B cell (primary cell): ENCODE results near the gene NAGLU. TPM values are rescaled to one million over a fixed set of nuclear protein-coding genes. Genes with fewer than 3 reads are reported as not detected.

Experiments used
- ATAC-seq: fragments of 200-7000 bp; cut with Tn5 transposase; one replicate; pipeline ENCODE4 v1.10.0; 2021; ENCODE audit warnings: low read depth, mild to moderate bottlenecking, moderate number of reproducible peaks, moderate library complexity
- CTCF ChIA-PET: fragments of 350-600 bp; sonication (Branson Sonifier 250); formaldehyde crosslinking; loops from one replicate; lab custom pipeline; 2021; ENCODE audit warnings: antibody characterized with exemption, inconsistent platforms; lab: Charles Lee
- POLR2A ChIA-PET: fragments of 350-600 bp; sonication (Branson Sonifier 250); formaldehyde crosslinking; loops from one replicate; lab custom pipeline; 2021; ENCODE audit warnings: antibody characterized with exemption; lab: Charles Lee
- DNase-seq: peaks from one replicate; pipeline ENCODE4 v3.0.0; 2013
- H2AFZ ChIP-seq: 2 replicates; pipeline ENCODE4 v1.6.1; 2012; ENCODE audit warnings: mild to moderate bottlenecking, low read depth, low read length; ENCODE audit not compliant: insufficient read depth, poor library complexity, severe bottlenecking
- H3K27ac ChIP-seq, 2 donors: 1 replicate in 1 of 2; 2 replicates in 1 of 2; pipeline ENCODE4 v1.5.1; 2012 to 2013; ENCODE audit warnings: low read length in 2 of 2, mild to moderate bottlenecking in 2 of 2, moderate library complexity in 1 of 2
- H3K27me3 ChIP-seq, 4 experiments: fragments of 200-600 bp in 1 of 4; sonication (generic) in 1 of 4; replicated peaks in 1 of 4; 1 replicate in 2 of 4; 2 replicates in 2 of 4; pipeline versions ENCODE4 v1.6.1 to v1.7.0; 2013 to 2016; ENCODE audit warnings: low read length in 3 of 4, mild to moderate bottlenecking in 2 of 4, mixed read lengths in 1 of 4, moderate library complexity in 1 of 4; ENCODE audit not compliant: insufficient read depth in 4 of 4, control insufficient read depth in 3 of 4; ENCODE audit errors: control extremely low read depth in 1 of 4
- H3K36me3 ChIP-seq, 2 experiments: replicated peaks in 1 of 2; 1 replicate in 1 of 2; 2 replicates in 1 of 2; pipeline versions ENCODE4 v1.6.1 to v1.7.1; 2013; ENCODE audit warnings: low read length in 1 of 2; ENCODE audit not compliant: insufficient read depth in 2 of 2, control insufficient read depth in 1 of 2; ENCODE audit errors: control extremely low read depth in 1 of 2, extremely low read depth in 1 of 2
- H3K4me1 ChIP-seq, 2 donors: fragments of 200-600 bp in 1 of 2; sonication (generic) in 1 of 2; 1 replicate in 1 of 2; 2 replicates in 1 of 2; pipeline versions ENCODE4 v1.5.1 to v1.6.1; 2013 to 2017; ENCODE audit warnings: low read length in 2 of 2; ENCODE audit not compliant: control insufficient read depth in 2 of 2, insufficient read depth in 2 of 2
- H3K4me2 ChIP-seq: replicated peaks from 2 replicates; pipeline ENCODE3; 2012; ENCODE audit warnings: mild to moderate bottlenecking, low read depth, low read length; ENCODE audit not compliant: poor library complexity, severe bottlenecking
- H3K4me3 ChIP-seq, 5 experiments: fragments of 200-600 bp in 1 of 5; sonication (generic) in 1 of 5; 1 replicate in 3 of 5; 2 replicates in 2 of 5; pipeline versions ENCODE4 v1.5.1 to v1.7.0; 2011 to 2016; ENCODE audit warnings: low read length in 4 of 5, mild to moderate bottlenecking in 4 of 5, low read depth in 2 of 5, control low read depth in 1 of 5, moderate library complexity in 1 of 5; ENCODE audit not compliant: insufficient read depth in 1 of 5; ENCODE audit errors: control extremely low read depth in 1 of 5, extremely low read depth in 1 of 5
- H3K79me2 ChIP-seq: fragments of 200-600 bp; sonication (generic); one replicate; pipeline ENCODE4 v1.6.0; 2016; ENCODE audit warnings: low read length; ENCODE audit not compliant: control insufficient read depth, insufficient read depth
- H3K9ac ChIP-seq: fragments of 200-600 bp; sonication (generic); 2 replicates; pipeline ENCODE4 v1.6.1; 2017; ENCODE audit warnings: mild to moderate bottlenecking, low read length, moderate library complexity
- H3K9me3 ChIP-seq, 3 donors: one replicate each; pipeline versions ENCODE4 v1.6.1 to v1.7.1; 2013; ENCODE audit warnings: low read length in 2 of 3; ENCODE audit not compliant: control insufficient read depth in 2 of 3, insufficient read depth in 1 of 3; ENCODE audit errors: control extremely low read depth in 1 of 3
- H4K20me1 ChIP-seq: 2 replicates; pipeline ENCODE4 v1.6.0; 2012; ENCODE audit warnings: mild to moderate bottlenecking, low read length; ENCODE audit not compliant: insufficient read depth, control insufficient read depth, poor library complexity, severe bottlenecking
- H3K27ac Mint-ChIP-seq: one replicate; pipeline ENCODE4 v1.8.0; 2021; ENCODE audit warnings: mixed read lengths
- H3K27me3 Mint-ChIP-seq: one replicate; pipeline ENCODE4 v1.8.0; 2021; ENCODE audit warnings: mixed read lengths
- H3K4me1 Mint-ChIP-seq: one replicate; pipeline ENCODE4 v1.8.0; 2021; ENCODE audit warnings: mixed read lengths
- H3K4me3 Mint-ChIP-seq: one replicate; pipeline ENCODE4 v1.8.0; 2021; ENCODE audit warnings: mixed read lengths
- H3K9me3 Mint-ChIP-seq: one replicate; pipeline ENCODE4 v1.8.0; 2022; ENCODE audit warnings: mixed read lengths; ENCODE audit not compliant: insufficient read depth
- CTCF ChIP-seq: fragments of 200-600 bp; IDR thresholded peaks from one replicate; pipeline ENCODE4 v1.8.0; 2022; ENCODE audit warnings: antibody characterized with exemption, mild to moderate bottlenecking
- EZH2 ChIP-seq: IDR thresholded peaks from 2 replicates; pipeline ENCODE4 v1.6.1; 2012; ENCODE audit warnings: borderline replicate concordance, low read depth, mild to moderate bottlenecking, moderate library complexity, low read length; ENCODE audit not compliant: insufficient read depth, poor library complexity, severe bottlenecking
- WGBS: methylation state at CpG from one replicate; pipeline ENCODE4 v1.1.5; 2013; ENCODE audit warnings: missing lambda C conversion rate; ENCODE audit not compliant: insufficient coverage; 5-methylcytosine and 5-hydroxymethylcytosine counted together
- intact Hi-C: fragments of 100-400 bp; cut with micrococcal nuclease; formaldehyde crosslinking; loops from one replicate; pipeline ENCODE4 v1.10.0; 2022
- polyA plus RNA-seq: library from polyadenylated mRNA; depleted of rRNA; stranded (reverse); fragments of >200 nt; gene quantifications from 2 replicates; pipeline ENCODE4 v1.2.3, GENCODE V29; 2012
- total RNA-seq, 2 donors: library from RNA; stranded (reverse); fragments of 120-200 nt in 1 of 2; gene quantifications; 1 replicate in 1 of 2; 2 replicates in 1 of 2; pipeline versions ENCODE4 v1.2.3 to v1.2.4, GENCODE V29; 2013 to 2022

Gene NAGLU
- total and polyA plus RNA-seq, 2 donors (not counting 1 experiment from before 2014, with no cell fraction given) = 44.8 to 52.4 TPM

- intact Hi-C loops = no loop called here
- Histone ChIP-seq H3K9ac (no peak overlapping the region), H3K27ac (no peak overlapping the region), H4K20me1 (peaks cover 15% of the 10 kb centered on the region), H3K9me3 (no peaks in the 10 kb centered on the region), H3K36me3 (peaks cover 0 to 26% of the 10 kb centered on the region in 2 experiments), H3K79me2 (peaks cover 64% of the 10 kb centered on the region), H3K4me2 (peak overlapping the region; percentile 80), H3K4me3 (peak overlapping the region in 2 of 5 experiments; percentile 12 to 95), H2AFZ (no peak overlapping the region), H3K27me3 (no peaks in the 10 kb centered on the region), H3K4me1 (peaks cover 31 to 47% of the 10 kb centered on the region in 2 donors)
- Mint-ChIP-seq H3K4me1 (peaks cover 43% of the 10 kb centered on the region), H3K4me3 (peak overlapping the region; percentile 97), H3K27ac (peak overlapping the region; percentile 79), H3K9me3 (no peaks in the 10 kb centered on the region), H3K27me3 (no peaks in the 10 kb centered on the region)
- no peak for TF ChIP-seq CTCF
- no peak for TF ChIP-seq EZH2
- POLR2A ChIA-PET = interaction anchor here (0.8 to 2.1 kb wide), 2 partner anchors 9 to 14 kb away, joined by 3 to 6 read pairs; partner anchors contain the start of gene PSMC3IP
- ATAC-seq (no peak), DNase-seq (no peak)
- WGBS = 100% methylated on average over 1 of the region's 1 CpG
- CTCF ChIA-PET = interaction anchor here (0.6 to 6.4 kb wide), 3 partner anchors 14 to 31 kb away, joined by 3 to 51 read pairs (median 3); partner anchors contain the start of gene PSMC3IP
These were observed 27.5 kb downstream of the NAGLU start for GRCh38 chr17:42563543-42563942.

- WGBS = 96% methylated on average over 7 of the region's 9 CpGs
- H3K9ac ChIP-seq = no peak overlapping the region
- H3K4me1 Mint-ChIP-seq = peaks cover 45% of the 10 kb centered on the region
- POLR2A ChIA-PET = interaction anchor here (0.7 to 2.1 kb wide), 2 partner anchors 9 kb away, joined by 5 to 6 read pairs; no protein-coding TSS in a partner anchor
- H3K27me3 ChIP-seq = no peaks in the 10 kb centered on the region
- peaks cover 19% of the 10 kb centered on the region for H4K20me1 ChIP-seq
- H3K27ac Mint-ChIP-seq = peak overlapping the region; percentile 79
- DNase-seq (no peak), ATAC-seq (no peak)
- peaks cover 0 to 28% of the 10 kb centered on the region in 2 experiments for H3K36me3 ChIP-seq
- no peak overlapping the region for H3K4me3 ChIP-seq
- H3K79me2 ChIP-seq = peaks cover 68% of the 10 kb centered on the region
- CTCF ChIA-PET = interaction anchor here (1.7 to 6.4 kb wide), 2 partner anchors 13 to 16 kb away, joined by 4 to 51 read pairs; partner anchors contain the start of gene PSMC3IP
- H3K9me3 Mint-ChIP-seq = no peaks in the 10 kb centered on the region
- H3K4me3 Mint-ChIP-seq = peak overlapping the region; percentile 97
- no peak overlapping the region for H2AFZ ChIP-seq
- intact Hi-C loops = no loop called here
- no peak overlapping the region for H3K27ac ChIP-seq
- H3K4me1 ChIP-seq = peaks cover 31 to 49% of the 10 kb centered on the region in 2 donors
- H3K4me2 ChIP-seq = no peak overlapping the region
- no peak for TF ChIP-seq CTCF
- no peak for TF ChIP-seq EZH2
- no peaks in the 10 kb centered on the region for H3K9me3 ChIP-seq
- H3K27me3 Mint-ChIP-seq = no peaks in the 10 kb centered on the region
These were observed 27.9 kb downstream of the NAGLU start for GRCh38 chr17:42563950-42564349.
